Activated T-helper 1 cell treated with anti-CD3 and anti-CD28 coated beads, Interleukin-2, amount 50 U/mL, for 16 hours (primary cell): Measurements from ENCODE around the gene SLC25A47.
"Not testable (repeated sequence)": the region's sequence is repeated elsewhere in the genome, so short reads cannot be mapped to it uniquely, and the experiment has no call there.

ENCODE experiments used
- DNase-seq, 2 donors: peaks; one replicate each; pipeline ENCODE4 v3.0.0-alpha.2; 2020; ENCODE audit warnings: low read depth in 1 of 2, low spot score in 1 of 2

Gene SLC25A47

GRCh38 chr14:100323121-100323941, at the start of gene SLC25A47:
TSS of gene SLC25A47 (plus strand) at chr14:100323339. CDS start at chr14:100323415, 76 bp downstream.
- no peak for DNase-seq

GRCh38 chr14:100274250-100274649, 48.9 kb upstream of the SLC25A47 start:
- no peak for DNase-seq

- DNase-seq = no peak
Observed at GRCh38 chr14:100275214-100275613, 47.9 kb upstream of the SLC25A47 start.

- DNase-seq = no peak
Observed at GRCh38 chr14:100278702-100279101, 44.4 kb upstream of the SLC25A47 start.

GRCh38 chr14:100279133-100279532, 44.0 kb upstream of the SLC25A47 start:
- DNase-seq = no peak

GRCh38 chr14:100279563-100279962, 43.6 kb upstream of the SLC25A47 start:
- DNase-seq = no peak

GRCh38 chr14:100281286-100282082, 41.7 kb upstream of the SLC25A47 start:
- no peak for DNase-seq

- DNase-seq = no peak
Observed at GRCh38 chr14:100282083-100282350, 41.1 kb upstream of the SLC25A47 start.

- no peak for DNase-seq
Observed at GRCh38 chr14:100282766-100283419, 40.2 kb upstream of the SLC25A47 start.

- DNase-seq = not testable (repeated sequence)
Observed at GRCh38 chr14:100283436-100283835, 39.7 kb upstream of the SLC25A47 start.

- no peak for DNase-seq
Observed at GRCh38 chr14:100283984-100284881, 38.9 kb upstream of the SLC25A47 start.

GRCh38 chr14:100285021-100285912, 37.9 kb upstream of the SLC25A47 start:
- DNase-seq = peak; percentile 54 to 72

GRCh38 chr14:100285913-100286400, 37.2 kb upstream of the SLC25A47 start:
- DNase-seq = no peak

- DNase-seq = no peak
Observed at GRCh38 chr14:100286484-100287191, 36.5 kb upstream of the SLC25A47 start.

- no peak for DNase-seq
Observed at GRCh38 chr14:100287202-100287997, 35.7 kb upstream of the SLC25A47 start.

- not testable (repeated sequence) for DNase-seq
Observed at GRCh38 chr14:100287998-100288295, 35.2 kb upstream of the SLC25A47 start.

- DNase-seq = no peak
Observed at GRCh38 chr14:100288382-100289185, 34.6 kb upstream of the SLC25A47 start.
